Bronchial epithelial cell (primary cell): ENCODE data around the gene FBXO42. TPM values are rescaled to one million over a fixed set of nuclear protein-coding genes. Genes with fewer than 3 reads are reported as not detected.
A peak's percentile ranks its signal among the peaks of the same experiment; 100 is the strongest.

Source experiments
- DNase-seq: peaks from one replicate; pipeline ENCODE4 v3.0.0-alpha.2; 2010; ENCODE audit warnings: low read depth
- FAIRE-seq: peaks from 2 replicates; lab custom pipeline; 2011; peaks lifted over from hg19 to GRCh38; lab: Jason Lieb, UNC
- H3K27me3 ChIP-seq: 2 replicates; pipeline ENCODE4 v1.5.1; 2011; ENCODE audit warnings: low read length; ENCODE audit not compliant: control insufficient read depth, insufficient read depth
- H3K36me3 ChIP-seq: 2 replicates; pipeline ENCODE4 v1.5.1; 2011; ENCODE audit warnings: low read length; ENCODE audit not compliant: control insufficient read depth, insufficient read depth
- H3K4me3 ChIP-seq: 2 replicates; pipeline ENCODE4 v1.5.1; 2011; ENCODE audit warnings: mild to moderate bottlenecking, low read depth, low read length, control low read depth
- CTCF ChIP-seq: IDR thresholded peaks from 2 replicates; pipeline ENCODE4 v1.5.1; 2011; ENCODE audit warnings: mild to moderate bottlenecking, moderate library complexity, low read length, control low read depth, inconsistent platforms; ENCODE audit not compliant: insufficient read depth, severe bottlenecking
- total RNA-seq: library from RNA; depleted of rRNA; stranded (reverse); fragments of >200 nt; gene quantifications from 2 replicates; pipeline ENCODE4 v1.2.1, GENCODE V29; 2014

Gene FBXO42
- total RNA-seq, 1 donor from 2014 or later = 10.8 TPM

- Histone ChIP-seq H3K27me3 (no peaks in the 10 kb centered on the region), H3K4me3 (no peak overlapping the region), H3K36me3 (peaks cover 2% of the 10 kb centered on the region)
- peak; percentile 77 for DNase-seq
- FAIRE-seq = no peak
- no peak for TF ChIP-seq CTCF
These were observed 27.8 kb downstream of the FBXO42 start for GRCh38 chr1:16324456-16324890.

- H3K4me3 ChIP-seq = no peak overlapping the region
- TF ChIP-seq CTCF = no peak
- FAIRE-seq (no peak), DNase-seq (peak; percentile 88)
- H3K36me3 ChIP-seq = peaks cover 2% of the 10 kb centered on the region
- no peaks in the 10 kb centered on the region for H3K27me3 ChIP-seq
These were observed 31.0 kb downstream of the FBXO42 start for GRCh38 chr1:16321176-16321867.

GRCh38 chr1:16318555-16318954 lies 33.7 kb downstream of the FBXO42 start:
- H3K27me3 ChIP-seq = no peaks in the 10 kb centered on the region
- no peak for DNase-seq
- no peak for FAIRE-seq
- no peak for TF ChIP-seq CTCF
- H3K36me3 ChIP-seq = peaks cover 3% of the 10 kb centered on the region
- H3K4me3 ChIP-seq = no peak overlapping the region

GRCh38 chr1:16315437-16315836 lies 36.8 kb downstream of the FBXO42 start:
- Histone ChIP-seq H3K27me3 (no peaks in the 10 kb centered on the region), H3K4me3 (no peak overlapping the region), H3K36me3 (peaks cover 4% of the 10 kb centered on the region)
- TF ChIP-seq CTCF = no peak
- DNase-seq = no peak
- FAIRE-seq = no peak

GRCh38 chr1:16307222-16307621 lies 45.1 kb downstream of the FBXO42 start:
- TF ChIP-seq CTCF = no peak
- Histone ChIP-seq H3K4me3 (no peak overlapping the region), H3K27me3 (no peaks in the 10 kb centered on the region), H3K36me3 (peaks cover 10% of the 10 kb centered on the region)
- DNase-seq (no peak), FAIRE-seq (no peak)
